Common myeloid progenitor, CD34-positive (primary cell): ENCODE data around the gene SOWAHA. TPM values are rescaled to one million over a fixed set of nuclear protein-coding genes. Genes with fewer than 3 reads are reported as not detected.

Experiments
- CTCF ChIA-PET: fragments of 350-600 bp; sonication (Branson Sonifier 250); formaldehyde crosslinking; loops from one replicate; lab custom pipeline; 2021; ENCODE audit warnings: antibody characterized with exemption; lab: Charles Lee
- POLR2A ChIA-PET: fragments of 350-600 bp; sonication (Branson Sonifier 250); formaldehyde crosslinking; loops from one replicate; lab custom pipeline; 2021; ENCODE audit warnings: antibody characterized with exemption; lab: Charles Lee
- DNase-seq, 3 donors: peaks; one replicate each; pipeline versions ENCODE4 v3.0.0 to v3.0.0-alpha.2; 2013
- H3K27ac ChIP-seq, 2 experiments: 1 replicate in 1 of 2; 2 replicates in 1 of 2; pipeline ENCODE4 v1.7.0; 2013; ENCODE audit warnings: inconsistent platforms in 2 of 2, low read length in 2 of 2, mild to moderate bottlenecking in 2 of 2, low read depth in 1 of 2, moderate library complexity in 1 of 2; ENCODE audit not compliant: severe bottlenecking in 2 of 2, insufficient read depth in 1 of 2, poor library complexity in 1 of 2
- H3K27me3 ChIP-seq, 5 experiments: replicated peaks in 2 of 5; 1 replicate in 3 of 5; 2 replicates in 2 of 5; pipeline versions ENCODE4 v1.6.1 to v1.7.0; 2013; ENCODE audit warnings: low read length in 4 of 5, mild to moderate bottlenecking in 2 of 5, moderate library complexity in 2 of 5, inconsistent platforms in 1 of 5; ENCODE audit not compliant: insufficient read depth in 5 of 5, control insufficient read depth in 4 of 5
- H3K36me3 ChIP-seq, 4 experiments: 1 replicate in 2 of 4; 2 replicates in 2 of 4; pipeline versions ENCODE4 v1.6.1 to v1.7.0; 2013; ENCODE audit warnings: low read length in 3 of 4, control low read depth in 1 of 4, mild to moderate bottlenecking in 1 of 4; ENCODE audit not compliant: control insufficient read depth in 4 of 4, insufficient read depth in 4 of 4
- H3K4me1 ChIP-seq, 4 experiments: 1 replicate in 3 of 4; 2 replicates in 1 of 4; pipeline versions ENCODE4 v1.6.1 to v1.7.1; 2013; ENCODE audit warnings: low read length in 3 of 4, mild to moderate bottlenecking in 3 of 4, control low read depth in 1 of 4, inconsistent platforms in 1 of 4, moderate library complexity in 1 of 4; ENCODE audit not compliant: control insufficient read depth in 4 of 4, insufficient read depth in 4 of 4; ENCODE audit errors: control extremely low read depth in 1 of 4
- H3K4me3 ChIP-seq, 7 experiments: 1 replicate in 4 of 7; 2 replicates in 3 of 7; pipeline versions ENCODE4 v1.5.1 to v1.7.0; 2013; ENCODE audit warnings: mild to moderate bottlenecking in 7 of 7, low read length in 6 of 7, moderate library complexity in 6 of 7, inconsistent platforms in 2 of 7, low read depth in 2 of 7, control low read depth in 1 of 7; ENCODE audit not compliant: insufficient read depth in 4 of 7, control insufficient read depth in 1 of 7; ENCODE audit errors: extremely low read depth in 1 of 7
- H3K9me3 ChIP-seq, 5 experiments: 1 replicate in 4 of 5; 2 replicates in 1 of 5; pipeline versions ENCODE4 v1.6.1 to v1.7.1; 2013; ENCODE audit warnings: low read length in 4 of 5, mild to moderate bottlenecking in 2 of 5, inconsistent platforms in 1 of 5, low read depth in 1 of 5, moderate library complexity in 1 of 5; ENCODE audit not compliant: control insufficient read depth in 4 of 5, insufficient read depth in 2 of 5; ENCODE audit errors: control extremely low read depth in 1 of 5
- WGBS: methylation state at CpG from one replicate; pipeline ENCODE4 v1.1.5; 2013; ENCODE audit not compliant: insufficient coverage; 5-methylcytosine and 5-hydroxymethylcytosine counted together
- polyA plus RNA-seq: library from polyadenylated mRNA; unstranded; fragments of 120-200 nt; gene quantifications from one replicate; pipeline ENCODE4 v1.2.1, GENCODE V29; 2013

Gene SOWAHA
- polyA plus RNA-seq: not detected

GRCh38 chr5:132812781-132813598, at the start of gene SOWAHA:
Gene SOWAHA, plus strand, starts transcription at chr5:132813302. Its CDS starts 320 bp downstream, at chr5:132813622.
- H3K4me3 ChIP-seq: peak within 1 kb of the TSS; percentile 1 to 59 (median 27)
- peaks cover 0 to 7% (median 4%) of the 10 kb centered on the region in 5 experiments for H3K9me3 ChIP-seq
- 2% methylated on average over 46 of the region's 68 CpGs for WGBS
- peaks cover 11 to 72% (median 19%) of the 10 kb centered on the region in 5 experiments for H3K27me3 ChIP-seq
- no peaks in the 10 kb centered on the region for H3K36me3 ChIP-seq
- POLR2A ChIA-PET: no interaction called here
- CTCF ChIA-PET: interaction anchor here (1.1 to 2.3 kb wide), 4 partner anchors 16 to 66 kb away, joined by 3 to 6 read pairs (median 4); partner anchors contain the start of gene CCNI2
- peaks cover 0 to 15% (median 9%) of the 10 kb centered on the region in 4 experiments for H3K4me1 ChIP-seq
- peak in 2 of 3 donors; percentile 34 to 36 for DNase-seq
- no peak within 1 kb of the TSS for H3K27ac ChIP-seq

GRCh38 chr5:132764051-132764450, 49.1 kb upstream of the SOWAHA start:
- H3K4me3 ChIP-seq: no peak overlapping the region
- H3K27me3 ChIP-seq: peaks cover 0 to 2% (median 0%) of the 10 kb centered on the region in 5 experiments
- ChIA-PET CTCF (interaction anchor here (0.7 kb wide), 1 partner anchor 10 kb away, joined by 3 read pairs; no protein-coding TSS in a partner anchor), POLR2A (no interaction called here)
- no peak for DNase-seq
- H3K27ac ChIP-seq: no peak overlapping the region
- peaks cover 0 to 6% (median 2%) of the 10 kb centered on the region in 4 experiments for H3K4me1 ChIP-seq
- WGBS: 100% methylated on average over 3 of the region's 10 CpGs
- H3K36me3 ChIP-seq: peaks cover 0 to 4% (median 0%) of the 10 kb centered on the region in 4 experiments
- no peaks in the 10 kb centered on the region for H3K9me3 ChIP-seq

- Histone ChIP-seq H3K4me1 (peaks cover 0 to 6% (median 2%) of the 10 kb centered on the region in 4 experiments), H3K36me3 (peaks cover 0 to 4% (median 0%) of the 10 kb centered on the region in 4 experiments), H3K27ac (no peak overlapping the region), H3K9me3 (no peaks in the 10 kb centered on the region), H3K27me3 (peaks cover 0 to 2% (median 0%) of the 10 kb centered on the region in 5 experiments), H3K4me3 (no peak overlapping the region)
- CTCF ChIA-PET: interaction anchor here (0.7 to 4.5 kb wide), 3 partner anchors 9 to 118 kb away, joined by 3 to 42 read pairs (median 4); no protein-coding TSS in a partner anchor
- DNase-seq: no peak
- POLR2A ChIA-PET: no interaction called here
- 95% methylated on average over 4 of the region's 7 CpGs for WGBS
Measured at GRCh38 chr5:132764671-132765238, 48.3 kb upstream of the SOWAHA start.

- POLR2A ChIA-PET: no interaction called here
Measured at GRCh38 chr5:132765311-132766019, 47.6 kb upstream of the SOWAHA start.

GRCh38 chr5:132766020-132766805, 46.9 kb upstream of the SOWAHA start:
- CTCF ChIA-PET: interaction anchor here (1.4 to 4.5 kb wide), 4 partner anchors 10 to 58 kb away, joined by 3 to 42 read pairs (median 4); partner anchors contain the start of gene CCNI2
- POLR2A ChIA-PET: no interaction called here
- peaks cover 0 to 3% (median 0%) of the 10 kb centered on the region in 5 experiments for H3K27me3 ChIP-seq

More at GRCh38 chr5:132765311-132766019, 47.6 kb upstream of the SOWAHA start:
- CTCF ChIA-PET: interaction anchor here (0.7 to 4.5 kb wide), 5 partner anchors 8 to 118 kb away, joined by 3 to 42 read pairs (median 4); no protein-coding TSS in a partner anchor
- H3K9me3 ChIP-seq: no peaks in the 10 kb centered on the region
- no peak overlapping the region for H3K27ac ChIP-seq
- H3K4me1 ChIP-seq: peaks cover 0 to 6% (median 2%) of the 10 kb centered on the region in 4 experiments
- peaks cover 0 to 2% (median 0%) of the 10 kb centered on the region in 5 experiments for H3K27me3 ChIP-seq
- WGBS: 97% methylated on average over 12 of the region's 12 CpGs
- no peak overlapping the region for H3K4me3 ChIP-seq
- H3K36me3 ChIP-seq: no peaks in the 10 kb centered on the region
- DNase-seq: no peak

GRCh38 chr5:132766806-132767055, 46.4 kb upstream of the SOWAHA start:
- Histone ChIP-seq H3K4me3 (no peak overlapping the region), H3K27ac (no peak overlapping the region), H3K4me1 (peaks cover 0 to 6% (median 2%) of the 10 kb centered on the region in 4 experiments), H3K36me3 (no peaks in the 10 kb centered on the region), H3K27me3 (peaks cover 0 to 4% (median 0%) of the 10 kb centered on the region in 5 experiments), H3K9me3 (no peaks in the 10 kb centered on the region)
- POLR2A ChIA-PET: no interaction called here
- 100% methylated on average over 1 of the region's 1 CpG for WGBS
- no peak for DNase-seq
- CTCF ChIA-PET: interaction anchor here (1.4 to 4.5 kb wide), 4 partner anchors 11 to 58 kb away, joined by 3 to 42 read pairs (median 4); partner anchors contain the start of gene CCNI2

More at GRCh38 chr5:132766020-132766805, 46.9 kb upstream of the SOWAHA start:
- H3K4me1 ChIP-seq: peaks cover 0 to 6% (median 2%) of the 10 kb centered on the region in 4 experiments
- no peaks in the 10 kb centered on the region for H3K36me3 ChIP-seq
- no peak overlapping the region for H3K27ac ChIP-seq
- H3K9me3 ChIP-seq: no peaks in the 10 kb centered on the region
- WGBS: 95% methylated on average over 12 of the region's 14 CpGs
- DNase-seq: peak in 1 of 3 donors; percentile 25
- H3K4me3 ChIP-seq: no peak overlapping the region
